ENCODE results near the gene NR1D2.

NR1D2 gene

GRCh38 chr3:23969393-23969792, 24.3 kb downstream of the NR1D2 start:
- ChIA-PET CTCF (interaction anchor here (0.6 to 0.9 kb wide), 2 partner anchors 13 to 722 kb away, joined by 3 to 4 read pairs; no protein-coding TSS in a partner anchor), POLR2A (interaction anchor here (0.9 kb wide), 1 partner anchor 53 kb away, joined by 5 read pairs; the partner anchor contains the start of genes NKIRAS1 and RPL15)
- Histone ChIP-seq H3K36me3 (ENCODE audit: control insufficient read depth in 2 of 2, insufficient read depth in 1 of 2, low read length in 2 of 2) (peaks cover 20 to 55% of the 10 kb centered on the region in 2 experiments; a peak in 2 of 3 replicates), H3K27ac (ENCODE audit: extremely low read depth, low read depth, low read length) (no peak overlapping the region), H3K4me3 (ENCODE audit: low read depth, low read length) (no peak overlapping the region), H3K4me1 (ENCODE audit: control insufficient read depth, insufficient read depth, low read length) (peaks cover 3% of the 10 kb centered on the region), H3K9me3 (ENCODE audit: control insufficient read depth, insufficient read depth, low read depth, low read length) (no peaks in the 10 kb centered on the region)
- TF ChIP-seq TCF7L2 (IDR thresholded peaks at IDR 0.05; ENCODE audit: borderline replicate concordance, low read depth, low read length), result no peak
- no peak for TF ChIP-seq ZNF561 (tag by site-specific recombination; IDR thresholded peaks at IDR 0.05; ENCODE audit: borderline replicate concordance)
- no peak for TF ChIP-seq ZNF16 (tag by site-specific recombination; IDR thresholded peaks at IDR 0.05; ENCODE audit: low read depth)
- no peak for TF ChIP-seq ZNF488 (tag by site-specific recombination; IDR thresholded peaks at IDR 0.05)
- TF ChIP-seq ZNF426 (tag by site-specific recombination; IDR thresholded peaks at IDR 0.05), result no peak
- TF ChIP-seq ZNF48 (tag by site-specific recombination; IDR thresholded peaks at IDR 0.05), result no peak
- TF ChIP-seq ZBTB48 (tag by site-specific recombination; IDR thresholded peaks at IDR 0.05), result no peak
- no peak for TF ChIP-seq ZNF211 (tag by site-specific recombination; IDR thresholded peaks at IDR 0.05; ENCODE audit: low read depth)
- no peak for TF ChIP-seq ZNF580 (tag by site-specific recombination; IDR thresholded peaks at IDR 0.05)
- no peak for TF ChIP-seq ZSCAN4 (tag by site-specific recombination; IDR thresholded peaks at IDR 0.05)

GRCh38 chr3:23971684-23972083, 26.6 kb downstream of the NR1D2 start:
- POLR2A ChIA-PET, result no interaction called here

More at GRCh38 chr3:23971684-23972083, 26.6 kb downstream of the NR1D2 start:
- Histone ChIP-seq H3K4me1 (ENCODE audit: control insufficient read depth, insufficient read depth, low read length) (peaks cover 3% of the 10 kb centered on the region), H3K27ac (ENCODE audit: extremely low read depth, low read depth, low read length) (no peak overlapping the region), H3K9me3 (ENCODE audit: control insufficient read depth, insufficient read depth, low read depth, low read length) (no peaks in the 10 kb centered on the region), H3K4me3 (ENCODE audit: low read depth, low read length) (no peak overlapping the region), H3K36me3 (ENCODE audit: control insufficient read depth in 2 of 2, insufficient read depth in 1 of 2, low read length in 2 of 2) (peaks cover 16 to 46% of the 10 kb centered on the region in 2 experiments; a peak in 2 of 3 replicates)
- TF ChIP-seq ZNF324 (tag by site-specific recombination; IDR thresholded peaks at IDR 0.05), result no peak
- TF ChIP-seq PATZ1 (tag by site-specific recombination; IDR thresholded peaks at IDR 0.05), result no peak
- no peak for TF ChIP-seq ATF2 (tag by site-specific recombination; IDR thresholded peaks at IDR 0.05; ENCODE audit: low read depth)
- TF ChIP-seq ZNF660 (tag by site-specific recombination; IDR thresholded peaks at IDR 0.05), result no peak
- no peak for TF ChIP-seq TSHZ1 (tag by site-specific recombination; IDR thresholded peaks at IDR 0.05; ENCODE audit: borderline replicate concordance)
- TF ChIP-seq ZBTB8A (tag by site-specific recombination; IDR thresholded peaks at IDR 0.05), result no peak
- TF ChIP-seq, protein P1, sequence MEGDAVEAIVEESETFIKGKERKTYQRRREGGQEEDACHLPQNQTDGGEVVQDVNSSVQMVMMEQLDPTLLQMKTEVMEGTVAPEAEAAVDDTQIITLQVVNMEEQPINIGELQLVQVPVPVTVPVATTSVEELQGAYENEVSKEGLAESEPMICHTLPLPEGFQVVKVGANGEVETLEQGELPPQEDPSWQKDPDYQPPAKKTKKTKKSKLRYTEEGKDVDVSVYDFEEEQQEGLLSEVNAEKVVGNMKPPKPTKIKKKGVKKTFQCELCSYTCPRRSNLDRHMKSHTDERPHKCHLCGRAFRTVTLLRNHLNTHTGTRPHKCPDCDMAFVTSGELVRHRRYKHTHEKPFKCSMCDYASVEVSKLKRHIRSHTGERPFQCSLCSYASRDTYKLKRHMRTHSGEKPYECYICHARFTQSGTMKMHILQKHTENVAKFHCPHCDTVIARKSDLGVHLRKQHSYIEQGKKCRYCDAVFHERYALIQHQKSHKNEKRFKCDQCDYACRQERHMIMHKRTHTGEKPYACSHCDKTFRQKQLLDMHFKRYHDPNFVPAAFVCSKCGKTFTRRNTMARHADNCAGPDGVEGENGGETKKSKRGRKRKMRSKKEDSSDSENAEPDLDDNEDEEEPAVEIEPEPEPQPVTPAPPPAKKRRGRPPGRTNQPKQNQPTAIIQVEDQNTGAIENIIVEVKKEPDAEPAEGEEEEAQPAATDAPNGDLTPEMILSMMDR (tag by site-specific recombination; IDR thresholded peaks at IDR 0.05), result no peak
- TF ChIP-seq WT1 (tag by site-specific recombination; IDR thresholded peaks at IDR 0.05), result no peak
- no peak for TF ChIP-seq KLF1 (tag by site-specific recombination; IDR thresholded peaks at IDR 0.05)
- no peak for TF ChIP-seq ZNF561 (tag by site-specific recombination; IDR thresholded peaks at IDR 0.05; ENCODE audit: borderline replicate concordance)
- TF ChIP-seq ZNF843 (tag by site-specific recombination; IDR thresholded peaks at IDR 0.05), result no peak
- TF ChIP-seq ZFP3 (tag by site-specific recombination; IDR thresholded peaks at IDR 0.05; ENCODE audit: low read depth), result no peak
- TF ChIP-seq OVOL3 (tag by site-specific recombination; IDR thresholded peaks at IDR 0.05), result no peak
- CTCF ChIA-PET, result no interaction called here

Measured in HEK293 (cell line).